ENCODE measurements around the gene ACBD5. TPM values are rescaled to one million over a fixed set of nuclear protein-coding genes. Genes with fewer than 3 reads are reported as not detected.

Gene ACBD5
- total RNA-seq, 1 experiment from 2014 or later, result 18.4 TPM

DNA sequence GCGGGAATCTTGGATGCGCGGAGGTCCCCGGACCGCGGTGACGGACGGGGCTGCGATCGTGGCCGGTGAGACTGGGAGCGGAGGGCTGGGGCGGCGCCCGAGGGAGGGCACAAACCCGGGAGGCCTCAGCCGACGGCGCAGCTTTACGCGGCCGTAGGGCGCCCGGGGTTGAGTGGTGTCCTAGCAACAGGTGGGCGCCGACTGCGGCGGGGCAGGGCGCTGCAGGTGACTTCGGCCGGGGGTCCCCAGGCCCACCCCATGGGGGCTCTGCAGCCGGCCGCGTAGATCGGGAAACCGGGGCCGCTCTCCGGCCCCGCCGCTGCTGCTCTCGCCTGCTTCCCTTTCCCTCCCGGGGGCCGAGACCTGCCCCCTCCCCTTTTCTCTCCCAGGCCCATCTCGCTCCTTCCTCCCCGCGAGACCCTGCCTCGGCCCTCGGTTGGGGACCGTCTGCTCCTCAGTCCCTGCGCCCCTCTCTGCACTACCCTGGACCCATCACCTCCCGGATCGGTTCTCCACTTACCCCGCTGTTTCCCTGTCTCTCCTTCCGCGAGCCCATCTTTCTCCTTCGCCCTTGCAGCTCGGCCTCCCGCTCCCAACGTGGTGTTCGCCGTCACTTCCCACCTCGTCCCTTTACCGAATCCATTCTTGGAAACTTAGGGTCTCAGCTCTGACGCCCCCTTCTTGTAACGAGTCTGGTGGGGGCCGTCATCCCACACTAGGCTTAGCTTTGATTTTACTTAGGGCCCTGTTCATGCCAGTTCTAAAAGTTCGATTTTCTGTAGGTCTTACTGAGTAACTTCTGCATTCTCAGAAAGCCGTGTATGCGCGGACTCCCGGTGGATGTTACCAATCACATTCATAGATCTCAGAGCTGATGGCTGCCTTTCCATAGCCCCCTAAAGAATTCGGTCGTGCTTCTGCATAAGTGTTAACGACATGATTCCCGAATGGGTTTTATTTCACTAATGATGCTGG lies 18.5 kb upstream of the ACBD5 start:
- TF ChIP-seq SIN3A (IDR thresholded peaks at IDR 0.05; ENCODE audit: borderline replicate concordance, insufficient read depth, low read depth, low read length), result no peak
- TF ChIP-seq TCF7L2 (IDR thresholded peaks at IDR 0.05; ENCODE audit: low read depth, low read length), result no peak
- TF ChIP-seq POLR2AphosphoS5 (IDR thresholded peaks at IDR 0.05; ENCODE audit: low read depth, low read length), result no peak
- TF ChIP-seq, protein P1, sequence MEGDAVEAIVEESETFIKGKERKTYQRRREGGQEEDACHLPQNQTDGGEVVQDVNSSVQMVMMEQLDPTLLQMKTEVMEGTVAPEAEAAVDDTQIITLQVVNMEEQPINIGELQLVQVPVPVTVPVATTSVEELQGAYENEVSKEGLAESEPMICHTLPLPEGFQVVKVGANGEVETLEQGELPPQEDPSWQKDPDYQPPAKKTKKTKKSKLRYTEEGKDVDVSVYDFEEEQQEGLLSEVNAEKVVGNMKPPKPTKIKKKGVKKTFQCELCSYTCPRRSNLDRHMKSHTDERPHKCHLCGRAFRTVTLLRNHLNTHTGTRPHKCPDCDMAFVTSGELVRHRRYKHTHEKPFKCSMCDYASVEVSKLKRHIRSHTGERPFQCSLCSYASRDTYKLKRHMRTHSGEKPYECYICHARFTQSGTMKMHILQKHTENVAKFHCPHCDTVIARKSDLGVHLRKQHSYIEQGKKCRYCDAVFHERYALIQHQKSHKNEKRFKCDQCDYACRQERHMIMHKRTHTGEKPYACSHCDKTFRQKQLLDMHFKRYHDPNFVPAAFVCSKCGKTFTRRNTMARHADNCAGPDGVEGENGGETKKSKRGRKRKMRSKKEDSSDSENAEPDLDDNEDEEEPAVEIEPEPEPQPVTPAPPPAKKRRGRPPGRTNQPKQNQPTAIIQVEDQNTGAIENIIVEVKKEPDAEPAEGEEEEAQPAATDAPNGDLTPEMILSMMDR (IDR thresholded peaks at IDR 0.05), result no peak
- TF ChIP-seq, protein P2, sequence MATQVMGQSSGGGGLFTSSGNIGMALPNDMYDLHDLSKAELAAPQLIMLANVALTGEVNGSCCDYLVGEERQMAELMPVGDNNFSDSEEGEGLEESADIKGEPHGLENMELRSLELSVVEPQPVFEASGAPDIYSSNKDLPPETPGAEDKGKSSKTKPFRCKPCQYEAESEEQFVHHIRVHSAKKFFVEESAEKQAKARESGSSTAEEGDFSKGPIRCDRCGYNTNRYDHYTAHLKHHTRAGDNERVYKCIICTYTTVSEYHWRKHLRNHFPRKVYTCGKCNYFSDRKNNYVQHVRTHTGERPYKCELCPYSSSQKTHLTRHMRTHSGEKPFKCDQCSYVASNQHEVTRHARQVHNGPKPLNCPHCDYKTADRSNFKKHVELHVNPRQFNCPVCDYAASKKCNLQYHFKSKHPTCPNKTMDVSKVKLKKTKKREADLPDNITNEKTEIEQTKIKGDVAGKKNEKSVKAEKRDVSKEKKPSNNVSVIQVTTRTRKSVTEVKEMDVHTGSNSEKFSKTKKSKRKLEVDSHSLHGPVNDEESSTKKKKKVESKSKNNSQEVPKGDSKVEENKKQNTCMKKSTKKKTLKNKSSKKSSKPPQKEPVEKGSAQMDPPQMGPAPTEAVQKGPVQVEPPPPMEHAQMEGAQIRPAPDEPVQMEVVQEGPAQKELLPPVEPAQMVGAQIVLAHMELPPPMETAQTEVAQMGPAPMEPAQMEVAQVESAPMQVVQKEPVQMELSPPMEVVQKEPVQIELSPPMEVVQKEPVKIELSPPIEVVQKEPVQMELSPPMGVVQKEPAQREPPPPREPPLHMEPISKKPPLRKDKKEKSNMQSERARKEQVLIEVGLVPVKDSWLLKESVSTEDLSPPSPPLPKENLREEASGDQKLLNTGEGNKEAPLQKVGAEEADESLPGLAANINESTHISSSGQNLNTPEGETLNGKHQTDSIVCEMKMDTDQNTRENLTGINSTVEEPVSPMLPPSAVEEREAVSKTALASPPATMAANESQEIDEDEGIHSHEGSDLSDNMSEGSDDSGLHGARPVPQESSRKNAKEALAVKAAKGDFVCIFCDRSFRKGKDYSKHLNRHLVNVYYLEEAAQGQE (IDR thresholded peaks at IDR 0.05; ENCODE audit: insufficient read depth in 1 of 2, low read depth in 2 of 2, low read length in 1 of 2), result no peak
- Histone ChIP-seq H3K36me3 (ENCODE audit: control insufficient read depth, insufficient read depth, low read length) (no peaks in the 10 kb centered on the region), H3K27me3 (ENCODE audit: control insufficient read depth, insufficient read depth, low read length) (peaks cover 3% of the 10 kb centered on the region), H3K4me1 (ENCODE audit: control insufficient read depth, insufficient read depth, low read length) (no peaks in the 10 kb centered on the region), H3K9me3 (ENCODE audit: control insufficient read depth, insufficient read depth, low read depth, low read length) (no peaks in the 10 kb centered on the region), H3K4me3 (ENCODE audit: low read depth in 2 of 2, low read length in 2 of 2) (peak overlapping the region; percentile 36 to 52), H3K27ac (ENCODE audit: low read length) (no peak overlapping the region)
- peak; percentile 93 for ATAC-seq
- in situ Hi-C loops (cut with HindIII; ENCODE audit: low pct_unique_long_range_greater_than_20kb, low sequenced_read_pairs) (no loop called here), intact Hi-C loops (cut with micrococcal nuclease; ENCODE audit: unreplicated experiment) (no loop called here)
- no peak for DNase-seq (ENCODE audit: low read depth, low spot score)
- BruUV-seq (replicated peaks), result no TSS peak
- ChIA-PET POLR2A (no interaction called here), CTCF (no interaction called here)

GRCh38 chr10:27258492-27258837 lies 17.9 kb upstream of the ACBD5 start:
- H3K9me3 ChIP-seq (ENCODE audit: control insufficient read depth, insufficient read depth, low read depth, low read length), result no peaks in the 10 kb centered on the region
- ChIA-PET POLR2A (no interaction called here), CTCF (no interaction called here)
- DNase-seq (ENCODE audit: low read depth, low spot score) (no peak), ATAC-seq (peak; percentile 48; the same call in 1 of the 2 replicates)
- no peaks in the 10 kb centered on the region for H3K36me3 ChIP-seq (ENCODE audit: control insufficient read depth, insufficient read depth, low read length)
- no peak overlapping the region for H3K27ac ChIP-seq (ENCODE audit: low read length)
- peak overlapping the region; percentile 36 to 52 for H3K4me3 ChIP-seq (ENCODE audit: low read depth in 2 of 2, low read length in 2 of 2)
- intact Hi-C loops (cut with micrococcal nuclease; ENCODE audit: unreplicated experiment) (no loop called here), in situ Hi-C loops (cut with HindIII; ENCODE audit: low pct_unique_long_range_greater_than_20kb, low sequenced_read_pairs) (no loop called here)
- no TSS peak for BruUV-seq (replicated peaks)
- TF ChIP-seq TCF7L2 (IDR thresholded peaks at IDR 0.05; ENCODE audit: low read depth, low read length), result no peak
- TF ChIP-seq SIN3A (IDR thresholded peaks at IDR 0.05; ENCODE audit: borderline replicate concordance, insufficient read depth, low read depth, low read length), result no peak
- TF ChIP-seq POLR2AphosphoS5 (IDR thresholded peaks at IDR 0.05; ENCODE audit: low read depth, low read length), result no peak
- TF ChIP-seq, protein P1 (IDR thresholded peaks at IDR 0.05), result no peak
- TF ChIP-seq, protein P2 (IDR thresholded peaks at IDR 0.05; ENCODE audit: insufficient read depth in 1 of 2, low read depth in 2 of 2, low read length in 1 of 2), result no peak
- no peaks in the 10 kb centered on the region for H3K4me1 ChIP-seq (ENCODE audit: control insufficient read depth, insufficient read depth, low read length)
- peaks cover 3% of the 10 kb centered on the region for H3K27me3 ChIP-seq (ENCODE audit: control insufficient read depth, insufficient read depth, low read length)
